Measurements from ENCODE around the gene COIL.
"Not testable (repeated sequence)": the region's sequence is repeated elsewhere in the genome, so short reads cannot be mapped to it uniquely, and the experiment has no call there.

COIL gene

DNA sequence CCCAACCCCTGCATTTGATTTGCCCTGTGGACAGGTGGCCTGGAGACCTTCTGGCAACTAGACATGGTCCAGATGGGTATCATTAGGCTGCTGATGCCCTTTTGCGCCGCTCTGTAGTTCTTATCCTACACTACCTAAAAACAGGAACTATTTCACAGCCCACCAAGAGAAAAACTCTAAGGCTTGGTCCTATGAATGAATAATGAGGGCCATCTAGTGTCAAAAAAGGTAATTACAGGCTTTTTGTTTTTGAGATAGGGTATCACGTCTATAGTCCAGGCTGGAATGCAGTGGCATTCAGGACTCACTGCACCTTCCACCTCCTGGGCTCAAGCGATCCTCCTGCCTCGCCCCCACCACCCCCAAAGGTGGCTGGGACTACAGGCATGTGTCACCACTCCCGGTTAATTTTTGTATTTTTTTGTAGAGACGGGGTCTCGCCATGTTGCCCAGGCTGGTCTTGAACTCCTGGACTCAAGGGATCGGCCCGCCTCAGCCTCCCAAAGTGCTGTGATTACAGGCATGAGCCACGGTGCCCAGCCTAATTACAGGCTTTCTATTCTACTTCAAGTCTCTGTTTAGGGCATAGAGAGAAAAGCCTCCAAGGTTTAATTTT, 20.9 kb downstream of the COIL start:
- H3K4me3 ChIP-seq (ENCODE audit: low read length): no peak overlapping the region
- peak; percentile 62 for DNase-seq (ENCODE audit: low read depth, low spot score)

- DNase-seq (ENCODE audit: low read depth, low spot score); H3K4me3 ChIP-seq (ENCODE audit: low read length): not testable (repeated sequence)
Measured at GRCh38 chr17:56938206-56938605, 22.6 kb downstream of the COIL start.

DNA sequence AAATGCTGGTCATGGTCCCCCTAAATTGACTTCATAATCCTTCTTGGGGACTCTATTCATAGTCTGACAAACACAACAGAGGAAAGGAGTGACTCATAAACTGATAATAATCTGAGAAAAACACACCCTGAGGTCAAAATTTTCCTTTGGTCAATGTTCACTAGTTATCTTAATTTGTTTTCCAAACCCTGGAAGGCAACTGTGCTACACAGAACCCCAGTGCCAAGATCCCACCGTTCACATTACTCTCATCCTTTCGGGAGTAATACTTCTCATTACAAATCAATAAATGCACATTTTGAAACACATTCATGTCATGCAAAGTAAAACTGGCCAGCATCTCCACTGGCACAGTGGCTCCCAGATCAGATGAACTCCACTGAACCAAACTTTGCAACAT, 23.2 kb downstream of the COIL start:
- DNase-seq (ENCODE audit: low read depth, low spot score): no peak
- H3K4me3 ChIP-seq (ENCODE audit: low read length): no peak overlapping the region

DNA sequence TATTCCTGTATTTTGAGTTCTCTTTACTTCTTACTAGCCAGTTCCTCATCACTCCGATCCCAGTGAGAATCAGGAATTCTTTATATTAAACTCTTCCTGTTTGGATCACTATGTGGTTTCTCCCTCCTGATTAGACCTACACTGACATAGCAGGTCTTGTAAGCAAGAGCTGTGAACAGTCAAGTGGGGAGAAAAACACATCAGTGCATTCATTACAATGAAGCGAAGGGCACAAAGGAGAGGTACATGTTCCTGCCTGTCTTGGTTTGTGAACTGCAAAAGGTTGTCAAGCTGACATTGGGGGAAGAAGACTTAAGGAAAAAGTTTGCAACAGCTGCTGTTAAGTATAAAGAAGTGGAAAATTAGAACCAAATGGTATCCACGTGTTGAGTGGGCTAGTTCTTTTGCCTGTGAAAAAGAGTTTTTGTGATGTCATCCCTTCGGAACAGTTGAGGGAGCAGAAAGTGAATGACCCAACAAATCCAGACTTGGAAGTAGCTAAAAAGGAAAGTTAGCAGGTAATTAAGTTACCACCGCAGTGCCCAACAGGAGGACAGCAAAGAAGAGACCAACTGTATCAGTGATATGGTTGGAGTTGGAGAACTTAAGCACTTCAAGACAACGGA, 24.0 kb downstream of the COIL start:
- no peak for DNase-seq (ENCODE audit: low read depth, low spot score)

DNA sequence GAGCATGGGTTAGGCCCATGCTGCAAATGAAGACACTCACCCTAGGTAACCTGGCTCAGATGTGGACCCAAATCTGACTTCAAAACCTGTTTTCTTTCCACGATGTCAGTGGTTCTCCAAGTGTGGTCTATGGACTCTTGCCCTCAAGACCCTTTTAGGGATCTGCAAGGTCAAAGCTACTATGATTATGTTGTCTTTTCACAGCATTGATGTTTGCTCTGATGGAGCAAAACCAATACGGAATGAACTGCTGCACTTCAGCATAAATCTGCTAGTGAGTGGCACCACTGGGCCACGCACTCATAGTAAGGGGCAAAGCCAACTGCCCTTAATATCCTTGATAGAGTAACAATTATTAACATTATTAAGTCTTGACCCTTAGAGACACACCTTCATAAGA, 25.4 kb downstream of the COIL start:
- DNase-seq (ENCODE audit: low read depth, low spot score): no peak
- H3K4me3 ChIP-seq (ENCODE audit: low read length): no peak overlapping the region

More for the DNA sequence above, 24.0 kb downstream of the COIL start:
- no peak overlapping the region for H3K4me3 ChIP-seq (ENCODE audit: low read length)

DNA sequence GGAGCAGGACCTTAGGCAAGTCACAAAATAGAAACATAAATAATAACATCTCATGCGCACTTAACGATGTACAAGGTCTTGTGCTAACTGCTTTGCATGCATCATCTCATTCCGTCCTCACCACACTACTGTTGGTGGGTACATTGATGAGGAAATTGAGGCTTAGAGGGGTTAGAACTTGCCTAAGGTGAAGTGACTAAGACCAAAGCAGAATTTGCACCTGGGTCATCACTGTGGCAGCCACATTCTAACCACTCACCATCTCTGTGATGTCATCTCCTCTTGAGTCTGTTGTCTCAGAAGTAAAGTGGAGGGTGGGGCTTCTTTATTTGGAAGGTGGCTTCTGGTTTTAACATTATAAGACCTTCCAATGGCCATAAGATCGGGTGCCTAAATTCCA, 26.6 kb downstream of the COIL start:
- peak overlapping the region; percentile 3; the same call in 1 of the 2 replicates for H3K4me3 ChIP-seq (ENCODE audit: low read length)
- peak; percentile 97 for DNase-seq (ENCODE audit: low read depth, low spot score)

DNA sequence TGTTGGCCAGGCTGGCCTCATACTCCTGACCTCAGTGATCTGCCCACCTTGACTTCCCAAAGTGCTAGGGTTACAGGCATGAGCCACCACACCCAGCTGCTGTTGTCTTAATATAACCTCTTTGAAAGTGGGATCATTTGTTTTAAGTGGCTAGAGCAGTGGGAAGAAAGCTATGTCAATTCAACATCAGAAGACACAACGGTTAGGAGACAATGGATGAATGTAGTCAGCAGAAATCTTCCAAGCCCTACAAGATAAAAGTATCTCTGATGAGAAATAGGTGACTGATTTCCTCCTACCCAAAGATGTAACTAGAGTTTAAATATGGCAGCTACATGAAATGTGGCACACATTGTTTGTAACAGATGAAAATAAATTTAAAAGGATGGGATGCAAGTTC, 27.0 kb downstream of the COIL start:
- peak; percentile 86 for DNase-seq (ENCODE audit: low read depth, low spot score)
- H3K4me3 ChIP-seq (ENCODE audit: low read length): peak overlapping the region; percentile 3; the same call in 1 of the 2 replicates

- no peak for DNase-seq (ENCODE audit: low read depth, low spot score)
Measured at GRCh38 chr17:56933151-56933745, 27.6 kb downstream of the COIL start.

GRCh38 chr17:56930739-56931337, 30.0 kb downstream of the COIL start:
- H3K4me3 ChIP-seq (ENCODE audit: low read length): no peak overlapping the region
- no peak for DNase-seq (ENCODE audit: low read depth, low spot score)

More at GRCh38 chr17:56933151-56933745, 27.6 kb downstream of the COIL start:
- H3K4me3 ChIP-seq (ENCODE audit: low read length): no peak overlapping the region

DNA sequence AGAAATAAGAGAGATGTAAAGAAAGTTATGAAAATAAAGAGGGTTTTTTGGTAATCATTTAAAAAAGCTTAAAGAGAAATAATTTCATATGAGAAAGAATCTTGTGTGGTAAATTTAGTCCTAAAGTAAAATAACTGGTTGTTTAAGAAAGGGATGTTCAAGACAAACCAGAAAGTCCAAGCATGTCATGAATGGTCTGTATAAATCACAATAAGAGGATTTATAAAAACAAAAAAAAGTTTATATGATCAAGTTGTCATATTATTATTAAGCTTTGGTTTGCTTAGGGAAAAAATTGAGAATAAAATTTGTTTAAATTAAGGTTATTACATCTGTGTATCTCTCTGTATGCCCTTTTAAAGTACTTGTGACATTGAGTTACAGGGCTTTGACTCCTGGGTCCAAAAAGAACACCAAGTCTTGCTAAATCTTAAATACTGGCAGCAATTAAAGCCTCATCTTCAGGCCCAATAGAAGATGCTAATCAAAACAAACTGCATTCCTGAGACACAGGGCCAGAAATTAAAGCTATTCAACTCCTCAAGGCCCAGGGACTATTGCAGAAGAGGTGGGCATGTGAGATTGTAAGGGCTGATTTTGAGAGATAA, 31.4 kb downstream of the COIL start:
- H3K4me3 ChIP-seq (ENCODE audit: low read length): no peak overlapping the region
- peak; percentile 42 for DNase-seq (ENCODE audit: low read depth, low spot score)

- DNase-seq (ENCODE audit: low read depth, low spot score): no peak
- H3K4me3 ChIP-seq (ENCODE audit: low read length): no peak overlapping the region
Measured at GRCh38 chr17:56928586-56928985, 32.3 kb downstream of the COIL start.

- no peak overlapping the region for H3K4me3 ChIP-seq (ENCODE audit: low read length)
- DNase-seq (ENCODE audit: low read depth, low spot score): no peak
Measured at GRCh38 chr17:56926704-56927103, 34.1 kb downstream of the COIL start.

- no peak overlapping the region for H3K4me3 ChIP-seq (ENCODE audit: low read length)
- no peak for DNase-seq (ENCODE audit: low read depth, low spot score)
Measured at GRCh38 chr17:56926270-56926669, 34.6 kb downstream of the COIL start.

- H3K4me3 ChIP-seq (ENCODE audit: low read length): no peak overlapping the region
- no peak for DNase-seq (ENCODE audit: low read depth, low spot score)
Measured at GRCh38 chr17:56925088-56925487, 35.8 kb downstream of the COIL start.

GRCh38 chr17:56919717-56920116, 41.1 kb downstream of the COIL start:
- no peak overlapping the region for H3K4me3 ChIP-seq (ENCODE audit: low read length)
- DNase-seq (ENCODE audit: low read depth, low spot score): no peak

- DNase-seq (ENCODE audit: low read depth, low spot score): no peak
- no peak overlapping the region for H3K4me3 ChIP-seq (ENCODE audit: low read length)
Measured at GRCh38 chr17:56918916-56919315, 41.9 kb downstream of the COIL start.

- H3K4me3 ChIP-seq (ENCODE audit: low read length): no peak overlapping the region
- no peak for DNase-seq (ENCODE audit: low read depth, low spot score)
Measured at GRCh38 chr17:56917559-56918296, 43.1 kb downstream of the COIL start.

DNA sequence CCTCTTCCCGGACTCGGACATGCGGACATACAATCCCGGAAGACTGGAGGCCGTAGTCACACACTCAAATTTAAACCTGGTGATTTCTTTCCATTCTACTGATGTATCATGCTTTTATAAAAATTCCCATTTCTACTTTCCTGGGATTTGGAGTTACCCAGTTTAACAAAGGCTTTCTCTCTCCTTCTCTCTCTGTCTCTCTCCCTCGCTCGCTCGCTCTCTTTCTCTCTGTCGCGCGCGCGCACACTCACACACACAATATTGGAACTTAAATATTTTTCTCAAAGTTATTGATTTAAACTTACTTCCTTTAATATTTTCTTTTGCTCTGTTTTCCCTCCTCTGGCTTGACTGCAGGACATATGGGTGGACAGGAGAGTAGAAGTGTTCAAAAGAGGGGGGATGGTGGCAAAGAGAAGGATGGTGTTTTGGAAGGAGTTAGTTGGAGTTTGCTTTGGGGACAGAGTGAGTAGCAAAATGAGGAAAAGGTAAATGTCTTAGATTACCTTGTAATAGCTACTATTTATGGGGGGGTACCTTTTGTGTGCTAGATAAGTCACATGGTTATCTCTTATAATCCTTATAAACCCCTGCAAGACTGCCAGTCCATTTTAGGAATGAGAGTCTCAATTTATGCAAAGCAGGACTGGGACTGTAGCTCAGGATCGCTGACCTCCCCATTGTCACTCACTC, 46.1 kb downstream of the COIL start:
- DNase-seq (ENCODE audit: low read depth, low spot score): no peak
- peak overlapping the region; percentile 86 for H3K4me3 ChIP-seq (ENCODE audit: low read length)
